Measurements from ENCODE around the gene WNT9B.

The WNT9B gene

DNA sequence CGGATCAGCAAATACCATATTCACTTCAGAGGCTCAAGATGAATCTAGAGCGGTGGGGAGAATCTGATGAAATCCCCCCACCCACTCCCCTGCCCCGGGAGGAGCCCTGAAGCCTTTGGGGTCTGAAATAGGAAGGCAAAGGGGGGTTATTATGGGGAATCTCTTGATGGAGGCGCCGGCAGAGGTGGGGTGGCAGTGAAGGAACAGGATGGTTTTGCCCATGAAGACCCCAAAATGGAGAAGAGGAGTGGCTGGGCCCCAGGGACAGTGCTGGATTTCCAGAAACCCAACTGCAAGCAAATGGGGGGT lies 33.5 kb upstream of the WNT9B start:
- peaks cover 22% of the 10 kb centered on the region; the same call in 1 of the 2 replicates for H3K27me3 ChIP-seq (ENCODE audit: insufficient read depth, low read depth)
- H3K79me2 ChIP-seq (ENCODE audit: insufficient read depth, low read depth): no peaks in the 10 kb centered on the region
- H4K20me1 ChIP-seq (ENCODE audit: insufficient read depth): no peaks in the 10 kb centered on the region
- H3K4me3 ChIP-seq (IDR thresholded peaks at IDR 0.05; ENCODE audit: insufficient read depth, low read depth, low read length): no peak overlapping the region
- TF ChIP-seq, protein P1, sequence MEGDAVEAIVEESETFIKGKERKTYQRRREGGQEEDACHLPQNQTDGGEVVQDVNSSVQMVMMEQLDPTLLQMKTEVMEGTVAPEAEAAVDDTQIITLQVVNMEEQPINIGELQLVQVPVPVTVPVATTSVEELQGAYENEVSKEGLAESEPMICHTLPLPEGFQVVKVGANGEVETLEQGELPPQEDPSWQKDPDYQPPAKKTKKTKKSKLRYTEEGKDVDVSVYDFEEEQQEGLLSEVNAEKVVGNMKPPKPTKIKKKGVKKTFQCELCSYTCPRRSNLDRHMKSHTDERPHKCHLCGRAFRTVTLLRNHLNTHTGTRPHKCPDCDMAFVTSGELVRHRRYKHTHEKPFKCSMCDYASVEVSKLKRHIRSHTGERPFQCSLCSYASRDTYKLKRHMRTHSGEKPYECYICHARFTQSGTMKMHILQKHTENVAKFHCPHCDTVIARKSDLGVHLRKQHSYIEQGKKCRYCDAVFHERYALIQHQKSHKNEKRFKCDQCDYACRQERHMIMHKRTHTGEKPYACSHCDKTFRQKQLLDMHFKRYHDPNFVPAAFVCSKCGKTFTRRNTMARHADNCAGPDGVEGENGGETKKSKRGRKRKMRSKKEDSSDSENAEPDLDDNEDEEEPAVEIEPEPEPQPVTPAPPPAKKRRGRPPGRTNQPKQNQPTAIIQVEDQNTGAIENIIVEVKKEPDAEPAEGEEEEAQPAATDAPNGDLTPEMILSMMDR (conservative IDR thresholded peaks at IDR 0.05; ENCODE audit: low read depth, low read length): no peak
- H3K4me1 ChIP-seq (ENCODE audit: low read depth, poor library complexity, severe bottlenecking): no peaks in the 10 kb centered on the region
- H3K4me2 ChIP-seq: no peak overlapping the region
- H2AFZ ChIP-seq (ENCODE audit: low read depth): no peak overlapping the region
- no peak overlapping the region for H3K9ac ChIP-seq
- no peaks in the 10 kb centered on the region for H3K36me3 ChIP-seq (ENCODE audit: insufficient read depth)
- no peak overlapping the region for H3K27ac ChIP-seq

DNA sequence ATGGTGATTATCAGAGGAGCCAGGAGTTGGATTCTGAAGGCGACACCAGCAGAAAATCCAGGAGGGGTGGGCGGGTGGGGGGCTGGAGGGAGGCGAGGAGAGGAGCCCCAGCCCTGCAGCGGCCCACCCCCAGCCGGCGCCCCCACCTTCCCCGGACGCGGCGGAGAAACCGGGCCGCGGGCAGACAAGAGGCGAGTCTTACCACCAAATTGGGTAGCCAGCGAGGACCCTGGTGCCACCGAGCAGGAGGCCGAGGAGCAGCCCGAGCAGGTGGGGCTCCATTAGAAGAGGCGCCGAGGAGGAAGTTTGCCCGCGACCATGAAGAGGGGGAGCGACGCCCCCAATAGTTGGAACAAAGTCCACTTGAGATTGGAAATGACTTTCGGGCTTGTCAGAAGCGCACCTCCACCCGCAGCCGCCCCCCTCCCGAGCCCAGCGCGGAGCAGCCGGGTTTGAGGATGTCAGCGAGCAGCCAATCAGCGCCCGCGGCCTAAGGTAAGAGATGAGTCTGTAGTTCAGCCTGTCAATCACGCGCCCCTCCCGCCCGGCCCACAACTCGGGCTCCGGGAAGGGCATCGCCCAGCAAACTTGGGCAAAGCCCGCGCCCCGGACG lies 33.0 kb upstream of the WNT9B start, which contains the start of gene WNT3:
Gene WNT3 (minus strand): TSS at position 377 of the 613 bp plus-strand sequence. CDS start 95 bp downstream, at position 282.
- H3K27ac ChIP-seq: no peak within 1 kb of the TSS
- H3K79me2 ChIP-seq (ENCODE audit: insufficient read depth, low read depth): no peaks in the 10 kb centered on the region
- no peaks in the 10 kb centered on the region for H3K4me1 ChIP-seq (ENCODE audit: low read depth, poor library complexity, severe bottlenecking)
- H3K36me3 ChIP-seq (ENCODE audit: insufficient read depth): no peaks in the 10 kb centered on the region
- TF ChIP-seq, protein P1 (conservative IDR thresholded peaks at IDR 0.05; ENCODE audit: low read depth, low read length): no peak
- H3K9ac ChIP-seq: no peak within 1 kb of the TSS
- H2AFZ ChIP-seq (ENCODE audit: low read depth): no peak within 1 kb of the TSS
- no peak within 1 kb of the TSS for H3K4me3 ChIP-seq (IDR thresholded peaks at IDR 0.05; ENCODE audit: insufficient read depth, low read depth, low read length)
- no peaks in the 10 kb centered on the region for H4K20me1 ChIP-seq (ENCODE audit: insufficient read depth)
- H3K4me2 ChIP-seq: no peak within 1 kb of the TSS
- H3K27me3 ChIP-seq (ENCODE audit: insufficient read depth, low read depth): peaks cover 22% of the 10 kb centered on the region; the same call in 1 of the 2 replicates

DNA sequence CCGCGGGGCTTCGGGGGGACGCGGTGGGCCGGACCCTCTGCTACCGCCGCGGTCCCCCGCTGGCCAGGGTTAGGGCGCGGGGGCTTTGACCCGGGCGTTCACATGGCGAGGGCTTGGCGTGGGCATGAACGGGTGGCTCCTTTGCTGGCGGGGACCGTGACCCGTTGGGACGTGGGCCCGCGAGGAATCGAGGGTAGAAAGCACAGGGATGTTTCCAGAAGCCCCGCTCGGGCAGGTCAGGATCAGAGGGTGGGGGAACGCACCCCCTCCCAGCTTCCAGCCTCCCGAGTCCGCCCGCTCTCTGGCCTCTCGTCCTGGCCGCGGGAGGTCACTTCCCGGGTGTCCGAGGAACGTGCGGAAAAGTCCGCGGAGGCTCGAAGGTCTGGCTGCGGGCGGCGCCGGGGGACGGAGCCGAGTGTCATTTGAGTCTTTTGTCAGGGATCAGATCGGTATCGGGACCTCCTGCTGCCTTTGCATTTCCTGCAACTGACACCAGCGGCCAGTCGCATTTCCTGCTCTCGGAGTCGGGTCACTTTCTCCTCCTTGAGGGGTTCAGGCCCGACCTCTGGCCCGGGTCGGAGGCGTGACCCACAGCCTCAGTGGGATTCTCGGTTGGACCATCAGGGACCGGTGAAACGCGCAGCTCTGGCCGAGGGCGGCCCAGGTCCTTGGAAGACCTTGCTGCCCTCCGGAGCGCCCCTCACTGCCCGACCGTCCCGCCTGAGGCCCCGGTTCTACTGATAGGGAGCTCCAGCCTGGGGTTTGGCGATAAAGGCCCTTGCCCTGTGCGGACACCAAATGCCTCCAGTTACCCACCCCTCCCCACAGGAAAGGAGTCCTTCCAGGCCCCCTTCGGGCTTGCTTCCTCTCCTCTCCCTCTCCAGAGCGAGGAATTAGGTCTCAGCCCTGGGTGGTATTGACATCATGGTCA lies 32.2 kb upstream of the WNT9B start:
- H3K27me3 ChIP-seq (ENCODE audit: insufficient read depth, low read depth): peaks cover 22% of the 10 kb centered on the region; the same call in 1 of the 2 replicates
- H3K4me1 ChIP-seq (ENCODE audit: low read depth, poor library complexity, severe bottlenecking): no peaks in the 10 kb centered on the region
- H3K4me2 ChIP-seq: no peak overlapping the region
- H3K9ac ChIP-seq: no peak overlapping the region
- H3K27ac ChIP-seq: no peak overlapping the region
- TF ChIP-seq, protein P1 (conservative IDR thresholded peaks at IDR 0.05; ENCODE audit: low read depth, low read length): no peak
- H3K4me3 ChIP-seq (IDR thresholded peaks at IDR 0.05; ENCODE audit: insufficient read depth, low read depth, low read length): no peak overlapping the region
- no peak overlapping the region for H2AFZ ChIP-seq (ENCODE audit: low read depth)
- H4K20me1 ChIP-seq (ENCODE audit: insufficient read depth): no peaks in the 10 kb centered on the region
- H3K79me2 ChIP-seq (ENCODE audit: insufficient read depth, low read depth): no peaks in the 10 kb centered on the region
- no peaks in the 10 kb centered on the region for H3K36me3 ChIP-seq (ENCODE audit: insufficient read depth)

DNA sequence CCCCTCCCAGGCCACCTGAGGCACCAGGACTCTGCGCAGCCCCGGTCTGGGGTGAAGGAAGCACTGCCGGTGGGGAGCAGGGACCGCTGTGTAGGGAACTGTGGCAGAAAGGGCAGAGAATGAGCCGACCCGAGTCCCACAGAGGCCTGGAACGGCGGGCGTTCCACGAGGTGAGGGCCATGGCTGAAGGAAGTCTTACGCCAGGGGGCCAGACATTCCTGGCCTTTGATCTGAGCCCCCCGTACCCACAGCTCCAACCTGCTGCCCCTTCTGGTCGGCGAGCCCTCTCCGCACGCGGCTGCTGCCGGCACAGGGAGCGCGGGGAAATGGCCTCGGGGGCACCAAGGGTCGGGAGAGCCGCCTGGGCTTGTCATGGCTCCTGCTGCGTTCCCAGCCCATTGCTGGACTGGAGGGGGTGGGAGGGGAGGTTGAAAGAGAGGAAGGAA lies 31.5 kb upstream of the WNT9B start:
- Histone ChIP-seq H3K4me2 (no peak overlapping the region), H3K27ac (no peak overlapping the region), H3K4me3 (IDR thresholded peaks at IDR 0.05; ENCODE audit: insufficient read depth, low read depth, low read length) (no peak overlapping the region), H3K4me1 (ENCODE audit: low read depth, poor library complexity, severe bottlenecking) (no peaks in the 10 kb centered on the region), H3K9ac (no peak overlapping the region), H2AFZ (ENCODE audit: low read depth) (no peak overlapping the region), H3K27me3 (ENCODE audit: insufficient read depth, low read depth) (peaks cover 22% of the 10 kb centered on the region; the same call in 1 of the 2 replicates), H3K79me2 (ENCODE audit: insufficient read depth, low read depth) (no peaks in the 10 kb centered on the region), H3K36me3 (ENCODE audit: insufficient read depth) (no peaks in the 10 kb centered on the region), H4K20me1 (ENCODE audit: insufficient read depth) (no peaks in the 10 kb centered on the region)
- TF ChIP-seq, protein P1 (conservative IDR thresholded peaks at IDR 0.05; ENCODE audit: low read depth, low read length): no peak
